GM19239 (cell line): Measurements from ENCODE around the gene SLC26A5.
"Not testable (repeated sequence)": the region's sequence is repeated elsewhere in the genome, so short reads cannot be mapped to it uniquely, and the experiment has no call there.

Experiments used
- DNase-seq: peaks from one replicate; pipeline ENCODE4 v3.0.0; 2011; ENCODE audit warnings: low spot score; ENCODE audit not compliant: insufficient read length
- FAIRE-seq: peaks from 2 replicates; lab custom pipeline; 2011; peaks lifted over from hg19 to GRCh38; lab: Jason Lieb, UNC

Gene SLC26A5

GRCh38 chr7:103412151-103412550, 33.9 kb downstream of the SLC26A5 start:
- no peak for FAIRE-seq

DNA sequence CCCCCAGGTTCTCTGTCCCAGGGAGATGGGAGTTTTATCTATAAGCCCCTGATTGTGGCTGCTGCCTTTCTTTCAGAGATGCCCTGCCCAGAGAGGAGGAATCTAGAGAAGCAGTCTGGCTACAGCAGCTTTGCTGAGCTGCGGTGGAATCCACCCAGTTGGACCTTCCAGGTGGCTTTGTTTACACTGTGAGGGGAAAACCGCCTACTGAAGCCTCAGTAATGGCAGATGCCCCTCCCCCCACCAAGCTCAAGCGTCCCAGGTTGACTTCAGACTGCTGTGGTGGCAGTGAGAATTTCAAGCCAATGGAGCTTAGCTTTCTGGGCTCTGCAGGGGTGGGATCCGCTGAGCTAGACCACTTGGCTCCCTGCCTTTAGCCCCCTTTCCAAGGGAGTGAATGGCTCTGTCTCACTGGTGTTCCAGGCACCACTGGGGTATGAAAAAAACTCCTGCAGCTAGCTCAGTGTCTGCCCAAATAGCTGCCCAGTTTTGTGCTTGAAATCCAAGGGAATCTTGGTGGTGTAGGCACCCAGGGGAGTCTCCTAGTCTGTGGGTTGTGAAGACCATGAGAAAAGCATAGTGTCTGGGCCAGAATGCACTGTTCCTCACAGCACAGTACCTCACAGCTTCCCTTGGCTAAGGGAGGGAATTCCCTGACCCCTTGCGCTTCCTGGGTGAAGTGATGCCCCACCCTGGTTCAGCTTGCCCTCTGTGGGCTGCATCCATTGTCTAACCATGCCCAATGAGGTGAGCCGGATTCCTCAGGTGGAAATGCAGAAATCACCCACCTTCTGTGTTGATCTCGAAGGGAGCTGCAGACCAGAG, 40.0 kb downstream of the SLC26A5 start:
- not testable (repeated sequence) for DNase-seq

More at GRCh38 chr7:103412151-103412550, 33.9 kb downstream of the SLC26A5 start:
- no peak for DNase-seq

DNA sequence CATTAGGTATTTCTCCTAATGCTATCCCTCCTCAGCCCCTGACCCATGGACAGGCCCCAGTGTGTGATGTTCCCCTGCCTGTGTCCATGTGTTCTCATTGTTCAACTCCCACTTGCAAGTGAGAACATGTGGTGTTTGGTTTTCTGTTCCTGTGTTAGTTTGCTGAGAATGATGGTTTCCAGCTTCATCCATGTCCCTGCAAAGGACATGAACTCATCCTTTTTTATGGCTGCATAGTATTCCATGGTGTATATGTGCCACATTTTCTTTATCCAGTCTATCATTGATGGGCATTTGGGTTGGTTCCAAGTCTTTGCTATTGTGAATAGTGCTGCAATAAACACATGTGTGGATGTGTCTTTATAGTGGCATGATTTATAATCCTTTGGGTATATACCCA, 46.3 kb downstream of the SLC26A5 start:
- not testable (repeated sequence) for FAIRE-seq

More for the DNA sequence above, 40.0 kb downstream of the SLC26A5 start:
- not testable (repeated sequence) for FAIRE-seq

GRCh38 chr7:103398483-103399127, 47.4 kb downstream of the SLC26A5 start:
- DNase-seq = no peak
- FAIRE-seq = no peak

More for the DNA sequence above, 46.3 kb downstream of the SLC26A5 start:
- DNase-seq = not testable (repeated sequence)

GRCh38 chr7:103396471-103396870, 49.5 kb downstream of the SLC26A5 start:
- FAIRE-seq (no peak), DNase-seq (no peak)

DNA sequence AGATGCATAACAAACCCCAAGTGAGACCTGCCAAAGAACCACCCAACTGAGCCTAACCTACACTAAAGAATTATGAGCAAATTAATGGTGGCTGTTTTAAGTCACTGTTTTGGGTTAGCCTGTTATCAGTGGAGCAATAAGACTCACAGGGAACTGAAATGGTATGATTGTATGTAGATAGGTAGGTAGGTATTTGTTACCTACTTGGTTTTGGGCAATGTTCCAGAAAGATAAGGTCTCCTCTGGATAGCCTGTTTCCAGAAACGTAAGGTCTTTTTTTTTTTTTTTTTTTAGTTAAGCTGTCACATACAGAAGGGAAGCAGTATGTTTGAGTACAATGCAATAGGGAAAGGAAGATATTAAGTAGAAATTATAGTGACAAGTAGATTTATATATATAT, 50.9 kb downstream of the SLC26A5 start:
- DNase-seq (no peak), FAIRE-seq (no peak)

DNA sequence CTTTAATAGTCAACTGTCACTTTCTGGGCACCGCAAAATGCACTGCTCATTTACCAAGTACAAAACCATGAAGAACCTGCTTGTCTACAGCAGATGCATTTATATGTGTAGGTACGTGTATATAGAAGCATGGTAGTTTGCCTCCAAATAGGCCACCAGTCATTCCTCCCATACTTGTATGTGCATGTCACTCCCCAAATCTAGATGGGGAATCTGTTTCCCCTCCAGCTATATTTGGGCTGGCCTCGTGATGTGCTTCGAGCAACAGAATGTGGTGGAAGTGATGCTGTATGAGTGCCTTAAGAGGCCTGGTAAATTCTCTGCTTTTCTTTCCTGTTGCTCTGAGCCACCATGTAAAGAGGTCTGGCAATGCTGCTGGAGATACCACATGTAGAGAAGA, 51.4 kb downstream of the SLC26A5 start:
- FAIRE-seq (no peak), DNase-seq (no peak)

GRCh38 chr7:103391976-103392375, 54.0 kb downstream of the SLC26A5 start:
- FAIRE-seq (no peak), DNase-seq (no peak)

DNA sequence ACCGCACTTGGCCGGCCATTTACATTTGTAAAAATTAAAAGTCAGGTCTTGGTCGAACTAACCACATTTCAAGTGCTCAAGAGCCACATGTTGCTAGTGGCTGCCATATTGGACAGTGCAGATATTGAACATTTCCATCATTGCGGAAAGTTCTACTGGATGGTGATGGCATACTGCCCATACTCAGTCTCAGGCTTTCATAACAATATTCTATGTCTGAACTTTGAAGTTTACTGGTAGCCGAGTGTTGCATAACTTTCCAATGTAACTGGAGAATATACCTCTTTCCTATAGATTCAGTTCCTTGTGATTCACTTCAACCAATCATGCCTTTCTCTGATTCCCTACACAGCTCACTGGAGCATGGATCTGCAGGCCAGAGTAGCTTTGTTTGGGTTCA, 54.9 kb downstream of the SLC26A5 start:
- no peak for FAIRE-seq
- DNase-seq = no peak

DNA sequence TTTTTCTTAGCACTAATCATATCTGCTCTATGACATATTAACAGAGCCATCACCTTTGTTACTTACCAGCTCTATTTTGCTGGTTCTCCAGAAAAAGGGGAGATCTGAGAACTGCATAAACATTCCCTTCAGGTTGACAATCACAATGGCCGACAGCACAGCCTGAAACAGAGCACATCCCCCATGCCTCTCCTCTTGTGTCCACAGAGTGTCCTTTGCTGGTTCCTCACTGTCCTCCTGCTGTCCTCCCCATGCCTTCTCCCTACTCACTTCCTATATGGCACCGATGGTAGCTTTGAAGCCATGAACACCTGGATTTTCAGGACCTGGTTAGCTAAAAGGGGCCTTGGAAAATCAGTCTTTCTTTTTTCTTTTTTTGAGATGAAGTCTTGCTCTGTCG, 56.7 kb downstream of the SLC26A5 start:
- FAIRE-seq (no peak), DNase-seq (no peak)

DNA sequence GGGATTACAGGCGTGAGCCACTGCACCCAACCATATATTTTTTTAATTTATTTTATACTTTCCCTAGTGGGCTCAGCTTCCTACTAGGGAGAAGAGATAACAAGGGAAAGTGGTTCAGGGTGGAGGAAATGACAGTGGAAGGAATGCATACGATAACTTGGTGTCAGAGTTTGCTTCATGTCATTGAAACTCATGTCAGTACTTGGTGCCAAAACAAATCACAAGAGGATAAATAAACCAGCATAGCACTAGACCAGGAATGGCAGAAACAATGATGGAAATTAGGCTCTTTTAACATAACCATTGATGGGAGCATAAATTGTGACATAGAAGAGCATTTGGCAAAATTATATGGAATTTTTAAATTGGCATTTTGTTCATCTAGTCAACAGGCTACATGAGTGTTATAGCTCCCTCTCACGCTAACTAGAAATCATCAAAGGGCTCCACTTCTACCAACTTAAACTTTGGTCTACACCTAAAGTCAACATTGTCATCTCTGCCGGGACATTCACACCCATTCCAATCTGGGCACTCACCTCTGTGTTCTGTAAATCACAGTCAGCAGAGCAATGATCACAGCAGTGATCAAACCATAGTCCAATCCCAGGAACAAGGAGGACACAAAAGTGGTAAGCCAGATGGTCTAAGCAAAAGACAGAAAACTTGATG, 57.4 kb downstream of the SLC26A5 start:
- DNase-seq (no peak), FAIRE-seq (no peak)

GRCh38 chr7:103387242-103387641, 58.8 kb downstream of the SLC26A5 start:
- no peak for FAIRE-seq
- DNase-seq = no peak

DNA sequence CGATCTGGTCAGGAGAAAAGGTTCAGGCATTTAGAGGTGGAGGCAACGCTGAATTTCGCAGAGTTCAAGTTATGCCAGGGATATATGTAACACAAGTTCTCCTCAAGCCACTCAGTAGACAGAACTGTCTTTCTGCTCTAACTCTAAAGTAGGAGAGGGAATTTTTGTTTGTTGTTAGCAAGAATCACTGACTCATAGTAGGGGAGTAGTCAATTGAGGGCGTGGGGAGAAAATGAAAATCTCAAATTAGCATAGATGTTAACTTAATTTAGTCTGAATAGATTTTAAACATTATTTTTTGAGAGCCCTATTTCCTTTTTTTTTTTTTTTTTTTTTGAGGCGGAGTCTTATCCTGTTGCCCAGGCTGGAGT, 64.0 kb downstream of the SLC26A5 start:
- FAIRE-seq (no peak), DNase-seq (no peak)

DNA sequence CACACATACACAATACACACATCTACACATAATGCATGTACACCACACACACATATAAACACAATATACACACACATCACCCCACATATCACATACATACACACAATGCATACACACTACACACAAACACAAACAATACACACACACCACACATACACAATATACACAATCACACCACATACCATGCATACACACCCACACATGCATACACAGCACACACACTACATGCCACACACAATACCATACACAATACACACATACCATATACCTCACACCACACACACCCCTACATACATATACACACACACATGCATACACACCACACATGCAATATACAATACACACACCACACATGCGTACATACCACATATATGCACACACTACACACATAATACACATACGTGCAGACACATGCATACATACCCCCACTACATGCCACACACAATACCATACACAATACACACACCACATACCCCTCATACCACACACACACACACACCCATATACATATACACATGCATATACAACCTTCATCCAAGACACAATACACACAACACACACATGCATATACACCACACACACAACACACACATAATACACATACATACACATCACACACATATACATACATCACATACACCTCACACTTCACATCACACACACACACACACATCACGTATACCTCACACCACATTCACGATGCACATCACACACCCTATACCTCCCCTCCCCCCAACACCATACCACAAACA, 64.6 kb downstream of the SLC26A5 start:
- DNase-seq (no peak), FAIRE-seq (no peak)

DNA sequence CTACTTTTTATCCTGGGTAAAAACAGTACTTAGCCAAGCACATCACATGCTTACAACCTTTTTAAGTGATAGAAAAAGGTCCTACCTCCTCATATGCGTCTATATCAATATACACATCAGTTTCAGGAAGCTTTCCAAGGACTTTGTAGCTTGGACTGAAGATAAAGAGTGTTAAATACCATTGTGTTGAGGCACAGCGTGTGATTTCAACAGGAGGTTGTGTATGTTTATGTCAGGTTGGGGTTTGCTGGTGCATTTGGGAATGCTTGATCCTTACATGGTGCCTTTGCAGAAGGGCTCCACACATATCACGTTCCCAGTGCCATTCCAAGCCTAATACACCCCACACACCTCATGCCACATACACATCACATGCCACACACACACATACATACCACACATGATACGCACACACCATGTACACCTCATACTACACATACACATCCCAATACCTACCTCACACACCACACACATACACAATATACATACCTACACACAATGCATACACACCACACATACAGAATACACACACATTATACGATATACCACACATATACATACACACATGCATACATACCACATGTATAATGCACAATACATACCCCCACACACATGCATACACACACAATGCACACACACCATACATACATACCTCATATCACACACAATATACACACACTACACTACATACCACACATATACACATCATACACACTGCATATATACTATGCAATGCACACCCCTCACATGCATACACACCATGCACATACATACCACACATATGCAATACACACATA, 65.4 kb downstream of the SLC26A5 start:
- DNase-seq (no peak), FAIRE-seq (no peak)

DNA sequence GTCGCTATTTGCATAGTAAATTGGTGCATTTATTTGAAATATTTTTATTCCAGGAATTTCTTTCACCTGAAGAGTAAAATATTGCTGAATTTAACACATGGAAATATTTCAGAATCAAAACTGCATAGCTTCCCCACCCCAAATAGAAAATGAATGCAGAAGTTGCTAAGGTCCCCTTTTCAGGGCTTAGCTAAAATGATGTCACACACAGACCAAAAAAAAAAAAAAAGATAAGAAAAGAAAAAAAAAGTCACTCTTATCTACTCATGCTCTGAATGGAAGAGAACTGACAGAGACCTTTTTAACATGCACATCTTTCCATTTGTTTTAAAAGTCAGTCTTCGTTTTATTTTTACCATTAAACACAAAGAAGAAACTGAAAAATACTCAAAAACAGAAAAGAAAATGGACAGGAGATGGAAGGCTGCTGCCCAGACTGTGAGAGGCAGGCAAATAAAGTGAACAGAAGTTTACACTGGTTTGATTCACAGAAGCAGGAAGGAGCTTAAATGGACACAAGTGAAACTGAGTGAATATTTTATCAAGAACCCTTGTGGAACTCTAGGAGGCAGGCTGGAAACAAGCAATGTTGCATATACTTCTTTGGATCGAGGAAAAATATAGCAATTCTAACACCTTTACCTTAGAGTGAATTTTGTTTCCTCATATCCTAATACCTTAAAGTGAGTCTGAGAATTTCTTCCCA, 66.6 kb downstream of the SLC26A5 start:
- no peak for FAIRE-seq
- no peak for DNase-seq

GRCh38 chr7:103373866-103374643, 72.0 kb downstream of the SLC26A5 start:
- DNase-seq (no peak), FAIRE-seq (no peak)

DNA sequence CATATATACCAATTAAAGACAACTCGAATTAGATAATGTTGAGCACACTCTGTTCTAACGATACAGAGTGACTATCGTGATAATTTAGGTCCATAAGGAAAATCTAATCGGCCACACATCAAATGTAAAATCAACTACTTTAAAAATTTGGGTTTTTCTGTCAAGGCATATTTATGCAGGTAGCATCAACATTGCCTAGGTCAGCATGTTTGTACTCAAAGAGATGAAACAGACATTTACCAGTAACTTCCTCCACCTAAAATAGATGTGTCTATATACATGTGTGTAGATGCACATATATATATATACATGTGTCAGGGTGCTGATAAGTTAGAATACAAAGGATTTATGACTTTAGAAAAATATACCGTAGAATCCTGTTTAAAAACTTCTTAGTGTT, 76.6 kb downstream of the SLC26A5 start:
- no peak for DNase-seq
- FAIRE-seq = no peak
